Measurements from ENCODE around the gene ELMO3. TPM values are rescaled to one million over a fixed set of nuclear protein-coding genes. Genes with fewer than 3 reads are reported as not detected.

ELMO3 gene
- total and polyA plus RNA-seq, 2 donors (not counting 3 experiments of a cell fraction or from before 2014, with no cell fraction given): 3.9 to 5.7 TPM

- Histone ChIP-seq H3K9ac (replicated peaks; ENCODE audit: extremely low read depth, insufficient read depth, low read length) (no peak overlapping the region), H3K36me3 (ENCODE audit: control insufficient read depth in 2 of 2, extremely low read depth in 1 of 2, insufficient read depth in 2 of 2, low read length in 2 of 2) (peaks cover 18 to 68% of the 10 kb centered on the region in 2 experiments)
Measured at GRCh38 chr16:67199808-67200198, 872 bp downstream of the ELMO3 start.

More at GRCh38 chr16:67199808-67200198, 872 bp downstream of the ELMO3 start:
- no peak overlapping the region for H3K4me2 ChIP-seq (ENCODE audit: insufficient read depth, low read length)
- DNase-seq (ENCODE audit: low read depth, low spot score) (no peak), FAIRE-seq (no peak)
- no peaks in the 10 kb centered on the region for H4K20me1 ChIP-seq (replicated peaks; ENCODE audit: control insufficient read depth, extremely low read depth, insufficient read depth, low read length)
- ChIA-PET CTCF (interaction anchor here (0.6 to 0.7 kb wide), 2 partner anchors 9 to 58 kb away, joined by 3 read pairs; no protein-coding TSS in a partner anchor), POLR2A (no interaction called here)
- no peaks in the 10 kb centered on the region for H3K9me3 ChIP-seq (replicated peaks; ENCODE audit: control insufficient read depth, insufficient read depth, low read length)
- H3K79me2 ChIP-seq (ENCODE audit: control insufficient read depth, insufficient read depth, low read length): peaks cover 19% of the 10 kb centered on the region
- TF ChIP-seq FOS (IDR thresholded peaks at IDR 0.05; ENCODE audit: borderline replicate concordance, insufficient read depth, low read length) (no peak), CTCF (IDR thresholded peaks at IDR 0.05; ENCODE audit: extremely low read depth in 1 of 2, insufficient read depth in 1 of 2, low read depth in 1 of 2, low read length in 2 of 2) (no peak), POLR2A (IDR thresholded peaks at IDR 0.05; ENCODE audit: low read depth, low read length) (no peak), POLR2AphosphoS5 (IDR thresholded peaks at IDR 0.05; ENCODE audit: insufficient read depth, low read depth, low read length) (no peak), JUN (IDR thresholded peaks at IDR 0.05; ENCODE audit: borderline replicate concordance, insufficient read depth, insufficient read length, low read depth) (no peak), GATA2 (IDR thresholded peaks at IDR 0.05; ENCODE audit: insufficient read depth, insufficient read length, low read depth, low read length) (no peak), MAX (IDR thresholded peaks at IDR 0.05; ENCODE audit: insufficient read depth, insufficient read length) (no peak)
- no peaks in the 10 kb centered on the region for H3K9me1 ChIP-seq (replicated peaks; ENCODE audit: control insufficient read depth, extremely low read depth, insufficient read depth, low read length)
- H3K27me3 ChIP-seq (ENCODE audit: control insufficient read depth in 2 of 2, insufficient read depth in 2 of 2, low read length in 2 of 2): no peaks in the 10 kb centered on the region
- H3K4me3 ChIP-seq (replicated peaks in 1 of 3; ENCODE audit: insufficient read depth in 1 of 3, low read depth in 1 of 3, low read length in 3 of 3): no peak overlapping the region
- H3K27ac ChIP-seq (ENCODE audit: insufficient read depth, low read depth, low read length): no peak overlapping the region
- intact Hi-C loops (cut with micrococcal nuclease): loop anchor here (2.0 to 10.0 kb wide), 2 partner anchors 17 to 195 kb away; partner anchors contain the start of gene TPPP3
- peaks cover 2% of the 10 kb centered on the region for H3K4me1 ChIP-seq (ENCODE audit: control insufficient read depth, extremely low read depth, insufficient read depth, low read length)
- no peak overlapping the region for H2AFZ ChIP-seq (ENCODE audit: low read depth, low read length)
- BruUV-seq (replicated peaks): no TSS peak
- dilution Hi-C loops (cut with MboI; ENCODE audit: extremely low pct_ligation_motif_present, low sequenced_read_pairs): no loop called here

Measured in endothelial cell of umbilical vein (primary cell).